HG02852 (cell line): ENCODE measurements around the gene TSPAN7.

ENCODE experiments used
- ATAC-seq: cut with Tn5 transposase; IDR thresholded peaks from one replicate; pipeline ENCODE4 v1.9.1; 2021; ENCODE audit warnings: mild to moderate bottlenecking, moderate library complexity; ENCODE audit not compliant: unreplicated experiment

The TSPAN7 gene, protein sequence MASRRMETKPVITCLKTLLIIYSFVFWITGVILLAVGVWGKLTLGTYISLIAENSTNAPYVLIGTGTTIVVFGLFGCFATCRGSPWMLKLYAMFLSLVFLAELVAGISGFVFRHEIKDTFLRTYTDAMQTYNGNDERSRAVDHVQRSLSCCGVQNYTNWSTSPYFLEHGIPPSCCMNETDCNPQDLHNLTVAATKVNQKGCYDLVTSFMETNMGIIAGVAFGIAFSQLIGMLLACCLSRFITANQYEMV

DNA sequence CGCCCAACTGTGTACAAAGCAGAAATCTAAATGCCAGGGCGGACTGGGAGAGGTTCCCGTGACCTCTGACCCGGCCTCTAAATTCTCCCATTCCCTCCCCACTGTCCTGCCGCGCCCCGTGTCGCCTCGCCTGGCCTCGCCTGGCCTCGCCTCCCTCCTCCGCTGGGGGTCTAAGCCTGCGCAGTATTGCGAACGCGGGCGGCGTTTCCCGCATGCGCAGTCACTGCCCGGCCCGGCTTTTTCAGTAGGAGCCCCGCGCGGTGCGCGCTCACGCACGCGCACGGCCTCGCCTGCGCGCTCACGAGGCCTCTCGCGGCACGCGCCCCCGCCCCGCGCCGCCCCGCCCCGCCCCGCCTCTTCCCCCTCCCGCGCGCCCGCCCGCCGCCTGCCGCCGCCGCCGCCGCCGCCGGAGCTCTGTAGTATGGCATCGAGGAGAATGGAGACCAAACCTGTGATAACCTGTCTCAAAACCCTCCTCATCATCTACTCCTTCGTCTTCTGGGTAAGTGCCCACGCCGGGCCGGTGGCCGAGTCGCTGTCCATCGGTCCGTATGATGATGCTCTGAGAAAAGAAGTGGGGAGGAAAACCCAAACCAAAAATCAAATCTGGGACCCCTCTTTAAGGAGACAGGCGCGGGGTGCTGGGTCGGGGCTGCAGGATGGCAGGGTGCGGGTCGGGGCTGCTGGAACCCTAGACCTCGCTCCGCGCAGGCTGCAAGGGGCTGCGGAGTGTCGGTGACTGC, at the start of gene TSPAN7:
Gene TSPAN7 (plus strand): TSS at position 417 of the 743 bp plus-strand sequence. CDS start 5 bp downstream, at position 422.
- peak; percentile 91 for ATAC-seq

DNA sequence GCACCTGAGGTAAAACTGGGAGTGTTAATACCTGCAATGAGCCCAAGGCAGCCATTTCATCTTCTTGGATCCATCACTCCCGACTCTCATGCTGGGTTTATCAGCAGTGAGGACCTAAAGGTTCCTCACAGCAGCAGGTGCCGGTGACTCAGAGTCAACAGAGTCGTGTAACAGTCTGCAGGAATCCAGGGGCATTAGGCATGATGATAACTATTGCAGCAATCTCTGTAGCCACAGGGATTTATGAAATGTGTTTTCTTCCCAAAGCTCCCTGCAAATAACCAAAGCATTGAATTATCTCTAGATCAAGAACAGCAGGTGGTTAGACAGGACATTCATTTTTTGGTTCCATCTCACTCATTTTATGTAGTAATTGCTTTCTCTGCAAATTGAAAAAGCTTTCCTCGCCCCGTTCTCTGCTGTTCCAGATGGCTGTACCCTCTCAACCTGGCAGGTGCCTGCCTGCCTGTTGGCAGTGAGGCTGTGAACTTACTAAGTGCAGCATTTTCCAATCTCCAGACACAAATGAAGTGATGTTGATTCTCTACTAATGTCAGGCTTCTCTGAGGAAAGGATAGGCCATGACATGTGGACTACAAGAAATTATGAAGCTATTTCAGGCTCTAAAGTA, 48.1 kb upstream of the TSPAN7 start:
- no peak for ATAC-seq

DNA sequence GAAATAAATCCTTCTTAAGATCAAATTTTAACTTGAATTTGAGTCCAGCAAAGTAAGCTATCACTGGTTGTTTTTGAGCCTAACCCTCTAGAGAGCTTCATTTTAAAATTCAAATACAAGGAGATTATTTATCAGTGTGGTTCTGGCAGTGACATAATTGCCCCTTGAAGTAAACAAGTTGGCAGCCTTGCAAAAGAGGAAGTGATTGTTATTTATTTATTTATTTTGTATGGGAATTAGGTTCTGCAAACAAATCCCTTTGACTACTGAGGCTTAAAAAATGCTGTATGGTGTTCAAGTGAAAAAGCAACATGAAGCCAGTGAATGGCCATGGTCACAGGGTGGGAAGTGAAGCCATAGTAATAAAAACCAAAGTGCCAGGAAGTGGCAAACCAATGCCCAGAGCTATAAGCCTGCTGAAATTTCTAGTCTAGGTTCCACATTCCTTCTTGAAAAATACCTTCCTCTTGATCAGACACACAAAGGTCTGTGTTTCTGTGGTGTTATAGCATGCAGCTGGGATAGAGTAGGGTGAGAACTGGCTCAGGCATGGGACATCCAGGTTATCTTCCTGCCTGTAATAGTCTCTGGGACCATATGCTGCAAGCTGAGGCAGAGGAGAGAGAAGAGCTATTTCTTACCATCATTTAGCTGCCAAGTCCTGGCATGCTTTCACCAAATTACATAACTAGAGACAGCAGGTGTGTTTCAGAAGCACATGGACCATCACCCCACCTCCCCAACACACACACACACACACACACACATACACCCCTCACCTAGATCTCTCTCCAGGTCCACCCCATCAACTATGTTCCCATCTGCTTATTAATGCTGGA, 47.1 kb upstream of the TSPAN7 start:
- no peak for ATAC-seq

DNA sequence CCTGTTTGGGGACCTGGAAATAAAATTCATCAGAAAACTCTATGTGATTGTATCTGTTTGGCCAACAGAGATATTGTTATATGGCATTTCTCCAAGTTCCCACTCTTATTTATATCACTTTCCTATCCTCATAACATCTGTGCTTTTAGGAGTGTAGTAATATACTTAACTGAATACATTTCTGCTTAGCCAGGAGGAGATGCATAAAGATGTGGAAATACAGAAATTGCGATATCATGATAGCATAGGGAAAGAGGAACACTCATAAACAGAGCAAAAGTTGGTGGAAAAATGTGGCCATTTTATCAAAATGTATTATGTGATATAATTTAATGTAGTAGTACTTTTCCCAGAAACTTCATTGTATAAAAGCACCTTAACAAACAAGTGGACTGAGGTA, 46.1 kb upstream of the TSPAN7 start:
- no peak for ATAC-seq

DNA sequence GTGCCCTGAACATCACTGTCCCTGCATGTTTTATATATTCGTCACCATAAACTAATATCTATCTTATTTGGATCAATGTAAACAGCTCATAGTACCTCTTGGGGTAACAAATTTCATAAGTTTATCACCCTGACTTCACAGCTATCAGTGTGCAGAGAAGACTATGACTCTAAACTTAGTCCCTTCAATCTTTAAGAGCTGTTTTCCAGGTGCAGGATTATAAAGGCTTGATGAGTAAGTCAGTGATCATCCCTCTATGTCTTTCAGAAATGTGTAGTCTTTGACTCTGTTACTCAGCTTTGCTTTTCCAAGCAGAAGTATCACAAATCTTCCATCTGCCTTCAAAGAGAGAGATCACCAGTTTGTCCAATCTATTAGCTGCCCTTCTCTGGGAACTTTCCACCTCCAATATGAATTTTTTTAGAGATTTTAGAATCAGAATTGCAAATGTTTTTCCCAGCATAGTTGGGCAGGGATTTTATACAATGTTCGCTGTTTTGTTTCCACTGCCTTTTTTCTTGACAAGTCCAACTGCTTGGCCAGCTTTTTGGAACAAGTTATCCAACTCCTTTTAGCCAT, 45.1 kb upstream of the TSPAN7 start:
- no peak for ATAC-seq

DNA sequence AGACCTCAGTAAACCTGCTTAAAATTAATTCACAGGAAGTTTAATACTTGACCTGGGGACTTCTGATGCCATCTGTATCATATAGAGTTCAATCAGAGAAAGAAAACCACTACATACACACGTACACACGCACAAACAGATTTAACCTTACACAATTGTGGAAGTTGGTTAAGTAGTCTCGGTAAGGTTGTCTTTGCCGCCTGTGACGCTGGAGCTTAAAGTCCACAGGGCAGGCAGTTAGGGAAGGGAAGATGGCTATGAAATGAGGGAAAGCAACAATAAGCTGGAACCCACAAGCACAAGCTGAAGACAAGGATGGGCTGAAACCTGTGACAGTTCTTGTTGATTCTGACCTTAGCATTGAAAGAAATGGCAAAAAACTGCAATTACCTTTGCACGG, 41.7 kb upstream of the TSPAN7 start:
- no peak for ATAC-seq

DNA sequence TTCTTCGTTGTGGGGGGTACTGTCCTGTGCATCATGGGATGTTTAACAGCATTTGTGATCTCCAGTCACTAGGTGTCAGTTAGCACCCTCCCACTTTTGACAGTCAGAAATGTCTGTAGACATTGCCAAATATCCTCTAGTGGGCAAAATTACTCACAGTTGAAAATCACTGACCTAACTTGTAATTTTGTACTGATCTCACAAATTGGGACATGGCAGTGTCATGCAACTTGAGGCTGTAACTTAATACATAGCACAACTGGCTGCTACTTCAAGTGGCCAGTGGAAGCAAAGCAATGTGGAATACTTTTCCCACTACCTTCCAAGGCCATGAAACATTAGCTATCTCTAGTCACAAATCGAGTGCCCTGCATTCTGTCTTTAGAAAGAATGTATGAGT, 23.2 kb upstream of the TSPAN7 start:
- no peak for ATAC-seq

DNA sequence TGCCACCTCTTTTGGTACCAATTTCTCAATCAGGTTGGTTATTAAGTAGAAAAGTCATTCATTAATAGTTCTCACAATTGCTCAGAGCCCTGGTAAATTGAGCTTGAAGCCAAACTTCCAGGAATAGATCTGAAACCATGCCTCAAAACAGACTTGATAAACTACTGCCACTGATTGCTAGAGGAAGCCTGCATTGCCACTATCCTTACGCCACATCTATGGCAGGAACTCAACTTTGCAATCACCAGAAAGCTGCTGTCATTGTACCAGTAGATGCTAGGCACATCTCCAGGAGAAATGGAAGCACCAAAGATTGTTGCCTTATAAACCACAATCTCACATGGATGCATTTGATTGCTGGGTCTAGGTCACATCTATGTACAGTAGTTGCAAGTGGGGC, 21.6 kb upstream of the TSPAN7 start:
- no peak for ATAC-seq

DNA sequence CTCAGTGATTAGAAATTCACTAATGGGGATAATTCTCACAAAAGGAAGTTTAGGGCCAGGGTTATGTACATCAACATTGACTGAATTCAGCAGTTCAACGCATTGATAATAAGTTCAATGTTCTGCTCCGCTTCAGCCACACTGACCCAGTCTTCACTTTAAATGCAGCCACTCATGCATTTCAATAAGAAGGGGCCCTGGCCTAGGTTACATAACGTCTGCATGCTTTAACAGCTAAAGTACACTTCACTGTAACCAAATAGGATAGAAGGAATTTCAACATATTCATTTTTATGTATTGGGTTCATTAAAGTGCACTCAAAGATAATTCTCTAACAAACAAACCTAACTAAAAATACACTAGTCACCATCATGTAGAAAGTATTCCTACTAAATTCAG, 12.8 kb upstream of the TSPAN7 start:
- no peak for ATAC-seq

DNA sequence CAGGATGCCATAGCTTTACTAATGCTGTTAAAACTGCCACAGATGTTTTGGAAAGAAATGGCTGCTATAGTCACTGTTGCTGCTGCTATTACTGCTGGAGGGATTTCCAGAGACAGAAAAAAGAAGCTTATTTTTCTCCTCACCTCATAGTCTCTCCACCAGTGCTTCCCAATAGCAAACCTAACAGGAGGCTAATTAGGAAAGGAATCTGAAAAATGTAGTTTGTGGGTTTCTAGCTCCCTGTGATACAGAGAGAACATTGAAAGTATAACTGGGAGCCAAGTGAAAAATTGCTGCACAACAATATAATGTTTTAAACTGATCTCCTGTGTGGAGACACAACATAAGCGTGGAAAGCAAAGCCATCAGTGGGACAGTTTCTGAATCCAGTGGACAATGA, 8.6 kb upstream of the TSPAN7 start:
- ATAC-seq = no peak

DNA sequence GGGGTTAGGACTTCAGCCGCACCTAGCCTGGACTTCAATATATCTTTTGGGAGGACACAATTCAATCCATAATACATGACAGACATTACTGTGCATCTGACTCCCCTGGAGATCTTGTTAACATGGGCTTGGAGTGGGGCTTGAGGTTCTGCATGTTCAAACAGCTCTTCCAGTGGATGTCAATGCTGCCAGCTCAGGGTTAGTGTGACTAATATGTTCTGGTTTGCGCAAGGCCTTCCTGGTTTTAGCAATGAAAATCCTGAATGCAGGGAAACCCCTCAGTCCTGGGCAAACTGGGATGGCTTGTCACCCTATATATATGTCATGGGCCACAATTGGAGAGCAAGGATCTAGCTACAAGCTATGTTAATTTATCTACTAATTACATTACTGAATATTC, 2.7 kb upstream of the TSPAN7 start:
- ATAC-seq = no peak

DNA sequence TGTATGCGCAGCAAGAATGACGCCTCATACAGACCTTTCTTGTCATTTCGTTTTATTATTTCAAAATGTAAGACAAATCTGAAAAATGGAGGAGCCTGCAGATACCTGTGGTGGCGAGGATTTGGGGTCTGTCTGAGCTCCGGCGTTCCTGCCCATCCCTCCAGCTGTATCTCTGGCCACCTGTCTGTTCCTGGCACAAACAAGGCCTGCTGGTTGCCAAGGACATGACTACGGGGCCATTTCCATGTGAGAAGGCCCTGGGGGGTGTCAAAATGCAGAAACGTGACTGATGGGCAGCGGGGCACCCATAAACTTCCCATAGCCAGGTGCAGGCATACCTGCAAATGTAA, 591 bp upstream of the TSPAN7 start:
- ATAC-seq = no peak

DNA sequence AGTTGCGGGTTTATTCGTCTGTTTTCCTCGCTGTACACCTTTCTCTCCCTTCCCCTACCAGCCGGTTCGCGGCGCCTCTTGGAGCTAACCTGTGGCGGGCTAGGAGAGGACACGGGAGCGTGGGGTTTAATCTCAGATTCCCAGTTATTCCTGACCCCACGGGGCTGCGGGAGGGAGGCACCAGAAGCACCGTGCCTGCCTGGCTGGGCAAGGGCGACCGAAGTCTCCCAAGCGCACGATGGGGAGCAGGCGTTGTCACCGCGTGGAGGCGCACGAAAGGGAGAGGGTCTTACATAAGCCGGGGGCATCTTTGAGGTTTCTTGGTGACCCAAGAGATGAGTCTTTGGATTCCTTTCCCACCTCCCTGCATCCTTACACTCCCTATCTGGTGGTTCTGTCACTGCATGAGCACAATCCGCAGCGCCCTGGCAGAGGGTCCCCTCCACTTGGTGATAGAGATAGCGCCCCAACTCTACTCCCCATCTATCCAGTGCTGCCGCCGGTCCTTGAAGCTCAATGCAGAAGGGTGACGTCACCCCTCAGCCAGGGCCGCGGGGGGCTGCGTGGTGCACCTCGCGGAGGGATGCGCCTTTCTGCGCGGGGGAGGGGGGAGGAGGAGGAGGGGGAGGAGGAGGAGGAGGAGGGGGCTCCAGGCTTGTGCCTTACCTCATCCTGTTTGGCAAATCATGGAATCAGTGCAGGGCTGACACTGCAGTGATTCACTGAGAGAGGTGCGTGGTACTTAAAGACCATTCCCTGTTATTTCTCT, 793 bp downstream of the TSPAN7 start:
- ATAC-seq = no peak

DNA sequence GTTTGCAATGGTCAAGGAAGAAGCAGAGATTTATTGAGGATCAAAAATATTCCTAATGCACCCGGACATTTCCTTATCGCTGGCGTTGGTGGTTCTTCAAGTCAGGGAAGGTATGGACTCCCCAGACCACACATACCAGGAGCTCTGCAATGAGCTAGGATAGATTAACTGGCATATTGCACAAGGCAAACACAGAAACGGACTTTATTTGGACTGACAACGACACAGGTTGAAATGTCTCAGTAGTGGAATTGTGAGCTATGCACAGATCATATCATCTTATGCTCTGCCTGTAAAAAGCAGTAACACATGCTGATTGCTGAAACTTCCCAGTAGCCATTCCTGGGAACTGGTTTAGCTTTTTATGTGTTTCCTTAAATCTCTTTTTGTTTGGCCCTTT, 1.7 kb downstream of the TSPAN7 start:
- ATAC-seq = no peak

DNA sequence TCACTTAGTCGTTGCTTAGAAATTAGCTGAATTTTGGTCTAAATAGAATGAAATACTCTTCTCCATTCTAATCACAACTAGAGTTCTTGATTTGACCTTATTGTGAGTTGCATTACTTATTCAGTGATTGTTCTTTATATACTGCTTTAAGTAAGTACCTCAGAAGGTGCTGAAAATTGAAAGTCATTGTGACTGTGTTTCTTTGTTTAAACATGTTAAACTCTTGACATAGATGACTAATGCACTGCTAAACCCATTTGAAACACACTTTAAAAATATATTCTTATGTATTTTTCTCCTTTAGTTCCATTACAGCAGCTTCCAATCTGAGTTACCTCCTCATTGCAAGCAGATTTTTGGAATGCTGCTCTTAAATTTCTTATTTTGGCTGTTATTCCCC, 9.1 kb downstream of the TSPAN7 start:
- ATAC-seq = no peak

DNA sequence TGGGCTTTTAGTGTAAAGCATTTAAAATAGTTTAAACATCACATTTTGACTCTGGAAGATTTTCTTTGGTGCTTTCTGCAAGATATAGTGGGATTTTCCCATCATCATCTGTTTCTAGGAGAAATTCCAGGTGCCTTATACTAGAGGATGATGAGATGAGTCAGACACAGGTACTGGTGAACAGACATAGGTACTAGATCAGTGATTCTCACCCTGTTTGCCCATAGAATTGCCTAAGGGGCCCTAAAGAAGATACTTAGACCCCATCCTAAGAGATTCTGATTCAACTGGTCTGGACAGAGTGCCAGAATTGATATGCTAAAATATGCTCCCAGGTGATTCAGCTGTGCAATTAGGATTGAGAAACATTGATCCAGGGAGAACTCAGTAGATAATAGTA, 9.7 kb downstream of the TSPAN7 start:
- no peak for ATAC-seq

DNA sequence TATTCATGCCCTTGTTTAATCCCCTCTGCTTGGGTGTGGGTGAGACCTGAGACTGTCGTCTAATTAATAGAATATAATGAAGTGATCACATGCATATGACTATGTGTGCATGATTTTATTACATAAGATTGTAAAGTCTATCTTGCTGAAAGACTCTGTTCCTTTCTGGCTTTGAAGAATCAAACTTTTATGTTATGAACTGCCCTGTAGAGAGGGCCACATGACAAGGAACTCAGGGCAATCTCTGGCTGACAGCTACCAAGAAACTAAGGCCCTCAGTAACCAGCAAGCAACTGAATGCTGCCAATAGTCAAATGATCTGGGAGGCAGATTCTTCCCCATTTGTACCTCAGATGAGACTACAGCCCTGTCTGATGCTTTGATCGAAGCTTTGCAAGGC, 13.5 kb downstream of the TSPAN7 start:
- no peak for ATAC-seq

DNA sequence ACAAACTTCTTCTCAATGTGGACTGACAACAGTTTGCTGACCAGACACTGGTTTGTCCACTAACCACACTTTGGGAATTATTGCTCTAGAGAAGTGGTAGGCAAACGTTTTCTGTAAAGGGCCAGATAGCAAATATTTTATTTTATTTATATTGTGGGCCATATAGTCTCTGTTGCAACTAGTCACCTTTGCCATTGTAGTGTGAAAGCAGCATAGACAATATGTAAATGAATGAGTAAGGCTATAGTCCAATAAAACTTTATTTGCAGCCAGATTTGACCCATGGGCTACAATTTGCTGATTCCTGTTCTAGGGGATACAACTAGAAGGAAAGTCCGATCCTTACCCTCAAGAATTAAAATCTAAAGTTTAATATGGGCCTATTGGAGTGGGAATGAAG, 14.5 kb downstream of the TSPAN7 start:
- ATAC-seq = no peak

DNA sequence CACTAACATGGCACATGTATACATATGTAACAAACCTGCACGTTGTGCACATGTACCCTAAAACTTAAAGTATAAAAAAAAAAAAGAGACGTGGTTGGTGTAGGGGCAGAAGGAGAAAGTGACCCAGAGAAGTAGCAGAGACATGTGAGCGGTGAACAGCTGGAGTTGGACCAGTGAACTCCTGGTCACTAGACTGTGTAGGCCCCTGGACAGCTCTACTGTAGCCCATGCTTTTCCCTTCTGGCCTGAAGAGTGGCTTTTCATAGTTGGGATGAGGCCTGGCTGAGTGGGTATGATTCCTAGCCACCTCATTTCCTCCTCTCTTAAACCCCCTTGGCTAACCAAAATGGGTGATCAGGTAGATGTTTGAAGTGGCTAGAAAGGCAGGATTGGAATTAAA, 16.4 kb downstream of the TSPAN7 start:
- ATAC-seq = no peak

DNA sequence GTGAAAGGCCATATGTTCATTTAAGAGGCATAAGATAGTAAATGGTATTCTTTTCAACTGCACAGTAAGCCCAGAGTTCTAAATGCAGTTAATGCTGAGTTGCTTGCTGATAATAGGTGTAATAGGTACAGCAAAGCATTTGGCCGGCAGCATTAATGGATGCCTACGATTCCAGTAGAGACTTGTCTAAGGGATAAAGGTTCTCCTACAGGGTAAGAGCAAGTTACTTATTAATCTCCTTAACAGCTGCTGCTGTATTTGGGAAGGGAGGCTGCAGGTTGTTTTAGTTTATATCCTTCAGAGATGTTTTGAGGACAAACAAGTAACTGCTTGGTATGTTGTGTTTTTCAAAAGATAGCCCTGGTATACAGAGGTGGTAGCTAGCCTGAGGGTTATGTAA, 16.8 kb downstream of the TSPAN7 start:
- no peak for ATAC-seq
